SK-N-SH (cell line): ENCODE measurements around the gene ACSL1.

ENCODE experiments used
- EZH2phosphoT487 ChIP-seq: fragments of 200-600 bp; sonication (generic); IDR thresholded peaks from 2 replicates; pipeline ENCODE4 v1.6.1; 2017; ENCODE audit warnings: low read depth, mixed run types, mild to moderate bottlenecking, antibody characterized with exemption, moderate library complexity, borderline replicate concordance
- MXI1 ChIP-seq: IDR thresholded peaks from 2 replicates; pipeline ENCODE4 v1.6.1; 2012; ENCODE audit warnings: mild to moderate bottlenecking, low read depth, low read length, improper control_type of control experiment
- YY1 ChIP-seq: IDR thresholded peaks from 2 replicates; pipeline ENCODE4 v1.4.0; 2012; ENCODE audit warnings: low read depth, mild to moderate bottlenecking
- TF ChIP-seq, protein P1 (sequence below): IDR thresholded peaks from 2 replicates; pipeline ENCODE4 v1.4.0; 2012; ENCODE audit warnings: low read depth, borderline replicate concordance

DNA sequence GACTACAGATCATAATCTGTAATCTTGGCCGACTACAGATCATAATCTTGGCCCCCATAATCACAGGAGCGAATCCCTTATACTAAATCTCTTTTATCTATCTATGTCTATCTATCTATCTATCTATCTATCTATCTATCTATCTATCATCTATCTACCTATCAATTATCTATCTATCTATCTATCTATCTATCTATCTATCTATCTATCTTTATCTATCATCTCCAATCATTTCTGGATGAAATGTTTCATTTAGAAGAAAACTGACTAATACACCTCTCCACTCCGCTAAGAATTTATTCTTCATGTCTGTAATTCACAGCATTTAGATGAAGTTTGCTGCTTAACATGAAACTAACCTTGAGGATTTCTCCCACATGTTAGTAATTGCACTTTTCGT lies 45.0 kb upstream of the ACSL1 start:
- TF ChIP-seq, protein P1, sequence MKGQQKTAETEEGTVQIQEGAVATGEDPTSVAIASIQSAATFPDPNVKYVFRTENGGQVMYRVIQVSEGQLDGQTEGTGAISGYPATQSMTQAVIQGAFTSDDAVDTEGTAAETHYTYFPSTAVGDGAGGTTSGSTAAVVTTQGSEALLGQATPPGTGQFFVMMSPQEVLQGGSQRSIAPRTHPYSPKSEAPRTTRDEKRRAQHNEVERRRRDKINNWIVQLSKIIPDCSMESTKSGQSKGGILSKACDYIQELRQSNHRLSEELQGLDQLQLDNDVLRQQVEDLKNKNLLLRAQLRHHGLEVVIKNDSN, result no peak
- TF ChIP-seq EZH2phosphoT487, result no peak
- no peak for TF ChIP-seq YY1
- TF ChIP-seq MXI1, result no peak
